HG03039 (cell line): ENCODE data around the gene TAMM41.
A peak's percentile ranks its signal among the peaks of the same experiment; 100 is the strongest.
"Not testable (repeated sequence)": the region's sequence is repeated elsewhere in the genome, so short reads cannot be mapped to it uniquely, and the experiment has no call there.

Experiments used
- ATAC-seq: cut with Tn5 transposase; IDR thresholded peaks from one replicate; pipeline ENCODE4 v1.9.1; 2021; ENCODE audit warnings: mild to moderate bottlenecking, moderate library complexity; ENCODE audit not compliant: unreplicated experiment

Gene TAMM41, protein sequence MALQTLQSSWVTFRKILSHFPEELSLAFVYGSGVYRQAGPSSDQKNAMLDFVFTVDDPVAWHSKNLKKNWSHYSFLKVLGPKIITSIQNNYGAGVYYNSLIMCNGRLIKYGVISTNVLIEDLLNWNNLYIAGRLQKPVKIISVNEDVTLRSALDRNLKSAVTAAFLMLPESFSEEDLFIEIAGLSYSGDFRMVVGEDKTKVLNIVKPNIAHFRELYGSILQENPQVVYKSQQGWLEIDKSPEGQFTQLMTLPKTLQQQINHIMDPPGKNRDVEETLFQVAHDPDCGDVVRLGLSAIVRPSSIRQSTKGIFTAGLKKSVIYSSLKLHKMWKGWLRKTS

DNA sequence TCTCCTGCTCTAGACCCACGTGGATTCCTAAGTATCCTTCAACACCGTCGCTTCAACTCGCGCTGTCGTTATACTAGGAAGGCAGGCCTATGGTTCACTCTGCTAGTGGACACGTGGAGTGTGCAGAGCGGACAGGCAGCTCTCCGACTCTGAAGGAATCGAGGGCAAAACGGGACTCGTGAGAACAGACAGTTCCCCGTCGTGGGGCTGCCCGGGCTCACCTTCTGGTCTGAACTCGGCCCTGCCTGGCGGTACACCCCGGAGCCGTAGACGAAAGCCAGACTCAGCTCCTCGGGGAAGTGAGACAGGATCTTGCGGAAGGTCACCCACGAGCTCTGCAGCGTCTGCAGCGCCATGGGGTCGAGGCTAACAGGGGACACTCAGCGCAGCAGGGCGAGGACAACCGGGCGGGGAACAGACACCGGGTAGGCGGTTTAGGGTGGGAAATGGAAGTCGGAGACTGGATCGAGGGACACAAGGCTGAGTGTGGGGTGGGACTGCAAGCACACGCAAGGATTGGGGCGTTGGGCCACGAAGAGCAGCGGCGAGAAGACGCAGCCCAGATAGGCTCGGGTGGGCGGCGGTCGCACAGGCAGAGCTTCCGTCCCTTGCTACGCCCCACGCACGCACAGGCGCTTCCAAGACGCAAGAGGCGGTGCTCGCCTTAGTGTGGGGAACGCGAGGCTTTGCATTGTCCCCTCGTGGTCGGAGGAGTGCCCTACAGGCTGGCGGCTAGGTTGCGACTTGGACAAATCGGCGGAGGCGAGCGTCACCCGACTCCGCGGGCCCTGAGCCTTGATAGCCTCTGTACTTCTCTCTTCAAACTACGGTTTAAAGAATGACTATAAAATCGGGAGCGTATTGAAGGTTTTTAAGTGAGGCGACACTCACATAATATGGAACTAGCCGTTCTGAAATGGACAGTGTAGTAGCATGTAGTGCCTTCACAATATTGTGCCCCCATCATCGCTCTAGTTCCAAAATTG is at the start of gene TAMM41:
TAMM41 (minus strand) TSS at position 605 of the 986 bp plus-strand sequence; CDS start at position 356, 249 bp downstream.
- ATAC-seq, result peak; percentile 100

DNA sequence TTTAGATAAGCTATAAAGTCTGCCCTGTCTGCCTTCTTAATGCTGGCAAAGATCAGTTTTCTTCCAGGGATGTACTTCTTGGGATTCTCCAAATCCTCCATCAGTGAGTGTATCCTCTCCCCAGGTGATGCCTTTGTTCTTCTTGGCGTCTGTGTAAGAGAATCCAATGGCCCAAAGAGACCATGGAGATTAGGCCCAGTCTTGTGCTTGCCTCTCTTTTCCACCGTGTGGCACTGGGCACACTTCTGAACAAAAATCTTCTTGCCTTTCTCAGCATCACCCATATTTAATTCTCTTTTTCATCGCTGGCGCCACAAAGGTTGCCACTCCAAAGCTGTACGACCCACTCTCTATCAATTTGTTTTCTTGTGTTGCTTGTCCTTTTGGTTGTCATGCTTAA is 32.2 kb upstream of the TAMM41 start:
- no peak for ATAC-seq

DNA sequence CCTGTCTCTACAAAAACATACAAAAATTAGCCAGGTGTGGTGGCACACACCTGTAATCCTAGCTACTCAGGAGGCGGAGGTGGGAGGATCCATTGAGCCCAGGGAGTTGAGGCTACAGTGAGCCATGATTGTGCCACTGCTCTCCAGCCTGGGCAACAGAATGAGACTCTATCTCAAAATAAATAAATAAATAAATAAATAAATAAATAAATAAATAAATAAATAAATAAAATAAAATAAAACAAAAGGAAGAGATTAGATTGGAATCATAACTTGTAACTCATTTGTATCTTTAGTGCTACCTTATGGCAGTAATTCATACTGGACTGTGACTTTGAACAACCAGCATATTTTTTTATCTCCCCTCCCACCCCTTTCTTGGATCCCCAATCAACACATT is 28.0 kb upstream of the TAMM41 start:
- not testable (repeated sequence) for ATAC-seq

DNA sequence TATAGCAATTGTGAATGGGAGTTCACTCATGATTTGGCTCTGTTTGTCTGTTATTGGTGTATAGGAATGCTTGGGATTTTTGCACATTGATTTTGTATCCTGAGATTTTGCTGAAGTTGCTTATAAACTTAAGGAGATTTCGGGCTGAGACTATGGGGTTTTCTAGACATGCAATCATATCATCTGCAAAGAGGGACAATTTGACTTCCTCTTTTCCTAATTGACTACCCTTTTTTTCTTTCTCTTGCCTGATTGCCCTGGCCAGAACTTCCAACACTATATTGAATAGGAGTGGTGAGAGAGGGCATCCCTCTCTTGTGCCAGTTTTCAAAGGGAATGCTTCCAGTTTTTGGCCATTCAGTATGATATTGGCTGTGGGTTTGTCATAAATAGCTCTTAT is 17.1 kb upstream of the TAMM41 start:
- ATAC-seq, result not testable (repeated sequence)

DNA sequence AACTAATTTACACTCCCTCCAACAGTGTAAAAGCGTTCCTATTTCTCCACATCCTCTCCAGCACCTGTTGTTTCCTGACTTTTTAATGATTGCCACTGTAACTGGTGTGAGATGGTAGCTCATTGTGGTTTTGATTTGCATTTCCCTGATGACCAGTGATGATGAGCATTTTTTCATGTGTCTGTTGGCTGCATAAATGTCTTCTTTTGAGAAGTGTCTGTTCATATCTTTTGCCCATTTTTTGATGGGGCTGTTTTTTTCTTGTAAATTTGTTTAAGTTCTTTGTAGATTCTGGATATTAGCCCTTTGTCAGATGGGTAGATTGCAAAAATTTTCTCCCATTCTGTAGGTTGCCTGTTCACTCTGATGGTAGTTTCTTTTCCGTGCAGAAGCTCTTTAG is 15.9 kb upstream of the TAMM41 start:
- not testable (repeated sequence) for ATAC-seq

DNA sequence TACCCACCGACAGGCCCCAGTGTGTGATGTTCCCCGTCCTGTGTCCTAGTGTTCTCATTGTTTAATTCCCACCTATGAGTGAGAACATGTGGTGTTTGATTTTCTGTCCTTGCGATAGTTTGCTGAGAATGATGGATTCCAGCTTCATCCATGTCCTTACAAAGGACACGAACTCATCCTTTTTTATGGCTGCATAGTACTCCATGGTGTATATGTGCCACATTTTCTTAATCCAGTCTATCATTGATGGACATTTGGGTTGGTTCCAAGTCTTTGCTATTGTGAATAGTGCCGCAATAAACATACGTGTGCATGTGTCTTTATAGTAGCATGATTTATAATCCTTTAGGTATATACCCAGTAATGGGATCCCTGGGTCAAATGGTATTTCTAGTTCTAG is 15.5 kb upstream of the TAMM41 start:
- ATAC-seq, result not testable (repeated sequence)

DNA sequence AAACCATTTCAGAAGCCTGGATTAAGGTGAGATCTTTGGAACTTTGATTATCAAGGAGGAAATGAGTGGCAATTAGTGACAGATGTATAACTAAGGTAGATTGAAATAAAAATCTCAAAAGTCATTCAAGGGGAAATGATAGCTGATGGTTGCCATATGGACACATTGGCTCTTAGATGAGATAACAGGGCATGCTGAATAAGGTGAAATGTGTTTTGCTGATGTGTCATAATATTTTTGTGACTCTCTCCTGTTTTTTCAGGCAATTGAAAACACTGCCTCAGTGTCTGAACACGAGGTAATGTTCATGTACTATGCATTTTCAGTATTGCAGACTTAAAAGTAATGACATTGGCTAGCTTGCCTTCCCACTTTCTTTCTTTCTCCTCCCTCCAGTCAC is 13.5 kb upstream of the TAMM41 start:
- not testable (repeated sequence) for ATAC-seq

DNA sequence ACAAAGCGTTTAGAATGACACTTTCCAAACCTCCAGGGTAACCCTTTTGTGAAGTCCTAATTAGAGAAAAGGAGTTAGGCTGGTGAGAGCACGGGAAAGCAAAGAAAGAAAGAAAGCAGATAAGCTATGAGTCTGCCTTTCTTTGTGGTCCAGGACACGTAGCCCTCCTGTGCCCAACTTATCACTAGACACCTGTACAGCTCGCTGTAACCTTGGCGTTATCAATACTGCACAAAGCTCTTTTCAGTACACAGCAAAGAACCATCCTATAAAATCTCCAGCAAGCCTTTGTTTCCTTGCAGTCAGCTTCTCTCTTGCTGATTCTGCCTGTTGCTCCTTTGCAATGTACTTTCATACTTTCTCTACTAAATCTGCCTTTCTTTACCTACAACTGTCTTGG is 6.8 kb upstream of the TAMM41 start:
- ATAC-seq, result no peak

DNA sequence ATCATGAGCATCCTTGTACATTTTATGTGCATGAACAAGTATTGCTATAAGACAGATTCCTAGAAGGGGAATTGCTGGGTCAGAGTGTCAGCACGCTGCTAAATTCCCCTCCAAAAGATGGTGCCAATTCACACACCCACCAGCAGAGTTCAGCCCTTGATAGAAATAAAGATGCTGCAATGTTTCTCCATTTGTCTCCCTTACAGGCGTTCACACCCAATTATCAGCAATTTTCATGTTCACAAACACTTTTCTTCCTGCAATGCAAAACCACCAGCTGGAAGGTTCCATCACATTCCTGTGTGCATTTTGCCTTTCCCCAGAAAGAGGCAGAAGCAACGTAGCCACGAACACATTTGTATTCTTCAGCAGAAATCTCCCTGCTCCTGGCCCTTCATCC is 3.3 kb upstream of the TAMM41 start:
- ATAC-seq, result no peak

DNA sequence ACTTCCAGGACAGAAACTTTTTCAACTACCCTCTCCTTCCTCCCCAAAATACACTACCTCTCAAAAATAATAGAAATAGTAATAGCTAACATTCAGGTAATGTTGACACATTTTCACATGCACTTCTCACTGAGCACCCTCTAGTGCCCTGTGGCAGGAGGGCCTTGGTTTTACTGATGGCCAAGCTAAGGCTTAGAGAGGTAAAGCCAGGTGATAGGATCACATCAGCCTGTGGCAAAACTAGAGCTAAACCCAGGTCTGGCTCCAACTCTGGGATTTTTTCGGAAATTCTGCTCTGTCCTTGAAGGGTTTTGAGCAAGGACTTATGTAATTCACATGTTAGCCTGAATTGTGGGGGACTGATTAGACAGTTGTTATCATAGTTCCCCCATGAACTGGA is 922 bp upstream of the TAMM41 start:
- ATAC-seq, result no peak

DNA sequence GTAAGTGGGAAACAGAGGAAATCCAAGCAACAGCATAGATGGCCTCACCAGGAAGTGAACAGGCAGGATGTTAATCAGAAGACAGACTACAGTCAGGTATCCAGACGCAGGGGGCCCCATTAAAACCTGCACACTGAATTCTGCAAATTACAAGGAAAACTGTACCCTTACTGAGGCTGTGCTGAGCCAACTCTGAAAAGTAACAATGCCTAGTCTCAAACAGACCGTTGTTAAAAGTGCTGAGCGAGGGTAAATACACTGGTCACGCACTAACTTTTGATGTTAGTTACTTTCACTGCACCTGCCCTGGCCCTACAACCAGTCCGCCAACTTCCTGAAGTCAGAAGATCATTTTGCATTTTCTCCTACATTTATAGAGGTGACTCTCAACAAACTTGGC is 1.0 kb downstream of the TAMM41 start:
- ATAC-seq, result no peak

DNA sequence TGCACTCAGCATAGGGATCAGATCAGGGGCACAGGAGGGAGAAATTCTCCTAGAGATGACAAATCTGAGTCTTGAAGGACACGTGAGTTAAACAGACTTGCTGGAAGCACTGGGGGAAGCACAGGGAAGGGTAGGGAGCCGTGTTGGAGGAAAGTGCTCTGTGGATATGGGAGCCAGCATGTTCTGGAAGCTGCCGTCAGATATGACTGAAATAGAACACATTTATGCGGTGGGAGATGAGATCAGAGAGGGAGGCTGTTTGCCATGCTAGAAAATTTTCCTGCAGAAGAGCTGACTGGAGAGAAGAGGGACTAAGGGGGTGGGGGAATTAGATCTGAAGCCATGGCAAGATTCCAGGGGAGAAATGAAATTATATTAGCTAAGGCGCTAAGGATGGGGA is 1.8 kb downstream of the TAMM41 start:
- no peak for ATAC-seq

DNA sequence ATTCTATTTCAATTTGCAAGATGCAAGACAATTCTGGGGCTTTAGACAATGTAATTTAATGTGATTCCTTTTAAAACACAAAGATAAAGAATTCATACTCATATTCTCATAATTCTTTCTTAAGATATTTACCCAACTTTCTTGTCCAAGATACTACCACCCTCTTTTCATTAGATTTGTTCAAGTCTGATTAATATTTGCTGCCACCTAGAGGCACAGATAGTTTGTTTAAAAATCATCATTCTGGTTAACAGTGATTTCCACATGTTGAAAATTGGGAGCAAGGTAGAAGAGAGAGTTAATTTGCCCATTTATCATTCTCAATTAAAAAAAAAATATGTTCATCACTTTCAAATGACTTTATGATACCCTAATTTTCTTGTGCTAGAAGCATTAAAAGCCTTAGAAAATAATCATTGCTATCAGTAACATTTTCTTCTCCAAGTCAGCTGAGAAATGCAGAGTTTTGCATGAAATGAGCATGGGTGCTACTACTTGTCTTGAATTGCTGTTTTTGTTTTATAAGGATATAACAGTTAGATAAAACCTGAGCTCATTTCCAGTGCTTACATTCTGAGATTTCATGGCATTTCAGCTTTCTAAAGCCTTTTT is 11.6 kb downstream of the TAMM41 start:
- ATAC-seq, result no peak

DNA sequence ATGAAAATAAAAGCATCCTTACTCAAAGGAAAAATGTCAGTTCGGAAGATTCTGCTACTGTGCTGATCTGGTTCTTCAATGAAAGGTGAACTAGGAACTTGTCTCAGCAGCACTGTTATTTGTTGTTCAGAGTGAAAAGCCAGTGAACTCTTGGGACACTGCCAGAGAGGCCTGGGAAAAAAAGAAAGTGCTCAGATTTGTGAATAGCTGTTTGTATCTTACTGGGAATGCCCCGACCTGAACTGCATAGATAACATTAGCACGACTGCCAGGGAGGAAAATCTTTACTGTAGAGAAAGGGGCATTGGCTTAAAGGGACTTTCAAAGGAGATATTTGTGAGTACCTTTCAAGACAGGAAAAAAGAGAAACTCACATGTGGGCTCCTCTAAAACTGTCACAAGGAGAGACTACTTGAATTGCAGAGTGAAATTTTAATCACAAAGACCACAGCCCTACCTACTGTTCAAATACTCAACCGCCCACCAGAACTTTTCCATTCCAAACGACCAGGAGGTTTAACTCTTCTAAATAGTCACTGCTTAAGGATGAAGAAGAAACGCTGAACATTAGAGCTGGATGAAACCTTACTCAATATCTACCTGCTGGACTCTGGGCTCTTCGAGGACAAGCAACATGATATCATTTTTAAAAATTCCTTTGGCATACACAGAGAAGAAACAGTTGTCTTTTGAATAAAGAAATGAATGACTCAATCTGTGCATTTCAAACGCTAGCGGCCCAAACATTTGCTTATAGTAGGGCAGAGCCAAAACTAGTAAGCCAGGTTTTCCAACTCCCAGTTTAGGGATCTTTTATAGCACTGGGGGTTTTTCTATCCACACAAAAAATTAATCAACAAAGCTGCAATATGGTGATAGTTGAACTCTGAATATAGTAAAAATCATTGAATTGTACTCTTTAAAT is 13.4 kb downstream of the TAMM41 start:
- ATAC-seq, result no peak

DNA sequence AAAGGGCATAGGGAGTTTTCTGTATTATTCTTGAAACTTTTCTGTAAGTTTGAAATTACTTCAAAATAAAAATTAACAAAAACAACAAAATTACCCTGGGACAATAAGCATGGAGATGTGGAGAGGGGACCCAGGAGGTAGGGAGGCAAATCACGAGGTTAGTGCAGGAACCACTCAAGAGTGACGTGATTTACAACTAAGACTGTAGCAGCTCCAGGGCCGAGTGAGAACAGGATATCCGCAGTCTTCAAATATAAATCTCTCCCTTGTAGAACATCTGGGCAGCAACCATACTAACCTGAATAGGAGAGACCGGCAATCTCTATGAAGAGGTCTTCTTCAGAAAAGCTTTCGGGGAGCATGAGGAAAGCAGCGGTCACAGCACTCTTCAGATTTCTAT is 17.3 kb downstream of the TAMM41 start:
- ATAC-seq, result no peak

DNA sequence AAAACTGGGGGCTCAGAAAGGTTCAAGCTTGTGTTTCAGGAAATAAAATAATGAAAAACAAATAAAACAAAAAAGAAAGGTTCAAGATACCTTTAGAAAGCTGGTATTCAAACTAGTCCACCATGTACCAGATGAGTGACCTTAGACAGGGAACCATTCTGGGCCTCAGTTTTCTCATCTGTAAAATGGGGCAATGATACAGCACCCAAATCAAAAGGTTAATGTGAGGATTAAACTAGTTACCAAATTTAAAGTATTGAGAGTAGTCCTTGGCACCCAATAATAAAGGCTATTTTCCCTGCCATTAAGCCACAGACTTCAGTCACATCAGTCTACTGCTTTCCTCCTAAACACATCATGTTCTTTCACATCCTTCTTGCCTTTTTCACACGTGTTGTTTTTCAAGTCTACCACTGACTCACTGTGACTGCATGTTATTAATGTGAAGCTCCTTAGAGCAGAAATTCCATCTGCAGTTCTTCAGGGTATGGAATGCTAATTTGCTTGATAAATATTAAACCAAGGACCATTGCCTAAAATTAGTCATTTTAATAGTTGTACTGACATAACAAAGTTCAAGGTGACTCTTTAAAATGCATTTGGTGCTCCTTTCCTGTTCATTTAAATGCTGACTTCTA is 19.9 kb downstream of the TAMM41 start:
- no peak for ATAC-seq

DNA sequence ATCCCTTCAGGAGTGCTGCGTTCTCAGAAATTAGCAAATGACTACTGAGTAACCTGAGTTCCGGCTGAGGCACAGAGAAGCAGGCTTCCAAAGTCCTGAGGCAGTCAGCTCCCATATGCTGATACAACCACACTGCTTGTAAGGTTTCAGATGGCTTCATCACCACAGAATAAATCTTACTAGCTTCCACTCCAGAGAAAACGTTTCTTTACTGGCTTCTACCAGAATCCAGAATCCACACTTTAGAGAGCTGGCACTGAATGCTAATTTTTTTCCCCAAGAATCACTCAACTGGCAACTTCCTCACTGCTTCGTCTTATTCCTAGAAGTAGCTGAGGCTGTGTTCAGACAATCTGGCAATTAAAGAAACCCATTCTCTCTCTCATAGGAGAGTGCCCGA is 21.4 kb downstream of the TAMM41 start:
- ATAC-seq, result no peak

DNA sequence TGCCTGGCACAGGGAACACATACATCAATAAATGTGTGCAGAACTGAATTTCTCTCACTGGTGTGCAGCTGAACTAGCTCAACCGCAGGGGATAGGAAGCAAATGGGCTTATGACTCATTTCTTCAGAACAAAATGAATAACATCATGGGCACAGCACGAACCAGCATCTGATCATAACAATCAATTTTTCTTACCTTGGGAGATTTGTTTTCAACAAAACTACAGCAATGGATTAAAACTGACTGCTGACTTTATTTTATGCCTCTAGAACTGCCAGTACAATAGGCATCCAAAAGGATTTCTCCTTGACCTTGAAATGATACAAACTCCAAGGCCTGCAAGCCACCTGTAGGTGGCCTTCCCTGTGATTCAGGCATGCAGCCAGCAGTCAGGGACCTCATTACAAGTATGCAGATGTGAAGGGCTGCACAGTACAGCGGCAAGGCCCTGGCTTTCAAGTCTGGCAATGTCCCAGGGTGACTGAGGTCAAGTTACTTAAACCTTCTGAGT is 26.1 kb downstream of the TAMM41 start:
- peak; percentile 85 for ATAC-seq

DNA sequence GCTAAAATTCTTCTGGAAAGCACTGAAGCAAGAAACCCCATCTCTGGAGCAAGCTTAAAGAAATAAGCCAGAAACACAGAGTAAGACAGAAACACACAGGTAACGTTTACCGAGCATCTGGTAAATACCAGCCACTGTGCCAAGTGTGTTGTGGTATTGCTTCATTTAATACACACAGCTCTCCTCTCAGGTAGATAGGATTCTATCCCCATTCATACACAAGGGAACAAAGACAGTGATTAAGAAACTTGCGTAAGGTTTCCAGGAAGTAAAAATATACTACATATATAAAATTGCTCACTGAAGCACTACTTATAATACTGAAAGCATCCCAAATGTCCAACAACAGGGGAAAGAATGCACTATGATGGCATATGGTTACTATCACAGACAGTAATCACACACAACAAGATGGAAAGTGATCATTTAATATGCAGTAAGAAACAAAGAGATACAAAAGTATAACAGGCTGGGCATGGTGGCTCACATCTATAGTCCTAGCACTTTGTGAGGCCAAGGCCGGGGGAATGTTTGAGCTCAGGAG is 27.5 kb downstream of the TAMM41 start:
- ATAC-seq, result no peak
